ENCODE data around the gene MYOG.

Gene MYOG

DNA sequence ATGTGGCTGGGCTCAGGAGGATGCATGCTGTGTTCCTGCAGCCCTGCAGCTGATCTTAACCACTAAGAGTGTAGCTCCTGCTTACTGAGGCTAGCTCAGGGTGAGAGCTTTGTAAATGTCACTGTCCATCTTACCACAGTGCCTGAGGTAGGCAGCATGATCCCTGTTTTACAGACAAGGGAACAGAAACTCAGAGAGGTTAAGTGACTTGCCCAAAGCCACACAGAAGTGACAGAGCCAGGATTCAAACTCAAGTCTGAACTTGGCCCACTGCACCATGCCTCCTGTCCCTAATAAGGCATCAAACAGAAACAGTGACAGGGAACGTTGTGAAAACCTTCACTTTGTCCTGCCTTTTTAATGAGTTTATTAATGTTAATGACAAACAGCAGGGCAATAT lies 31.6 kb downstream of the MYOG start:
- TF ChIP-seq USF1 (IDR thresholded peaks at IDR 0.05) (no peak), NFIC (IDR thresholded peaks at IDR 0.05) (no peak), RAD21 (IDR thresholded peaks at IDR 0.05; ENCODE audit: low read depth) (no peak), MAX (IDR thresholded peaks at IDR 0.05) (no peak), REST (IDR thresholded peaks at IDR 0.05; ENCODE audit: low read depth) (no peak), YY1 (IDR thresholded peaks at IDR 0.05; ENCODE audit: low read depth) (no peak), EGR1 (IDR thresholded peaks at IDR 0.05) (no peak), CREB1 (IDR thresholded peaks at IDR 0.05; ENCODE audit: low read depth) (no peak), ZBTB7A (IDR thresholded peaks at IDR 0.05; ENCODE audit: low read depth) (no peak), CEBPB (IDR thresholded peaks at IDR 0.05) (no peak)

DNA sequence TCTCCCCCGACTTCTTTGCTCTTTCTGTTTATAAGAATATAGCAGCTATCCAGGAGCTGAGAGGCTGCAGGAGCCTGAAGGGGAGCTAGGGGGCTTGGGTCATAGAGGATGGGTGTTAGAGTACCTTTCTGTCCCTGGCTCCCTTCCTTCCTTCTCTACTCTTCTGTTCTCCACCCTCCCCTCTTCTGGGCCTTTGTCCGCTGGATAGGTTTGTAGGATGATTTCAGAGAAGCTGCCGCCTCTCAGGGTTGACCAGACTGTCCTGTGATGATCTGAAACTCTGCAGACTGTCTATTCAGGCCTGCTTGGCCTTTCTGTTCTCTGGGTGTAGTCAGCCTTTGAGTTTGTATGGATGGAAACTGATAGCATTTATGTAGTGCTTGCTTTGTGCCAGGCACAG lies 33.2 kb downstream of the MYOG start:
- TF ChIP-seq CREB1 (IDR thresholded peaks at IDR 0.05; ENCODE audit: low read depth) (no peak), REST (IDR thresholded peaks at IDR 0.05; ENCODE audit: low read depth) (no peak), EGR1 (IDR thresholded peaks at IDR 0.05) (no peak), TEAD4 (IDR thresholded peaks at IDR 0.05) (no peak), NFIC (IDR thresholded peaks at IDR 0.05) (no peak), CEBPB (IDR thresholded peaks at IDR 0.05) (no peak), MAX (IDR thresholded peaks at IDR 0.05) (no peak), RAD21 (IDR thresholded peaks at IDR 0.05; ENCODE audit: low read depth) (no peak), EP300 (IDR thresholded peaks at IDR 0.05; ENCODE audit: borderline replicate concordance) (no peak), USF1 (IDR thresholded peaks at IDR 0.05) (no peak)

DNA sequence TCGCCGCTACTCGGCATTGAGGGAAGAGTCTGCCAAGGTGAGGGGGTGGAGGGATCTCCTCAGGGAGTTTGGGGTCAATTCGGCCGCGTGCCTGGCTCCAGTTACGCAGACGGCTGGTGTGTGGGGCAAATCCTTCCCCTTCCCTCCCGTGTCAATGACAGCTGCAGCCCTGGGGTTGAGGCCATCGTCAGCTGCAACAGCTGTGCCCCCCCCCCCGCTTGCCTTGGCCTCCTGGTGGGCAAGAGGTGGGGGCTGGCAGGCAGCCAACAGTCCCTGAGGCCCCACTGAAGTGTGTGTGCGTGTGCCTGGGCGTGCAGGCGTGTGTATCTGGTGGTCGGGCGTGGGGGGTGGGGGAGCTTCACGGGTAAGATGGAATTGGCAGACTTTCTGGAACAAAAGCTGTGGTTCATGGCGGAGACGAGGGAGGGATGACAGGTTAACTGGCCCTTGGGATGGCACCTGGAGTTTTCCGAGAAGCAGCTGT lies 33.9 kb downstream of the MYOG start:
- TF ChIP-seq MAX (IDR thresholded peaks at IDR 0.05) = no peak
- no peak for TF ChIP-seq CEBPB (IDR thresholded peaks at IDR 0.05)
- no peak for TF ChIP-seq FOXM1 (IDR thresholded peaks at IDR 0.05; ENCODE audit: borderline replicate concordance, low read depth)
- TF ChIP-seq TCF12 (IDR thresholded peaks at IDR 0.05; ENCODE audit: low read depth) = no peak
- TF ChIP-seq TAF1 (IDR thresholded peaks at IDR 0.05; ENCODE audit: low read depth) = no peak
- no peak for TF ChIP-seq CREB1 (IDR thresholded peaks at IDR 0.05; ENCODE audit: low read depth)
- no peak for TF ChIP-seq RAD21 (IDR thresholded peaks at IDR 0.05; ENCODE audit: low read depth)
- no peak for TF ChIP-seq TEAD4 (IDR thresholded peaks at IDR 0.05)
- TF ChIP-seq ZBTB7A (IDR thresholded peaks at IDR 0.05; ENCODE audit: low read depth) = no peak

DNA sequence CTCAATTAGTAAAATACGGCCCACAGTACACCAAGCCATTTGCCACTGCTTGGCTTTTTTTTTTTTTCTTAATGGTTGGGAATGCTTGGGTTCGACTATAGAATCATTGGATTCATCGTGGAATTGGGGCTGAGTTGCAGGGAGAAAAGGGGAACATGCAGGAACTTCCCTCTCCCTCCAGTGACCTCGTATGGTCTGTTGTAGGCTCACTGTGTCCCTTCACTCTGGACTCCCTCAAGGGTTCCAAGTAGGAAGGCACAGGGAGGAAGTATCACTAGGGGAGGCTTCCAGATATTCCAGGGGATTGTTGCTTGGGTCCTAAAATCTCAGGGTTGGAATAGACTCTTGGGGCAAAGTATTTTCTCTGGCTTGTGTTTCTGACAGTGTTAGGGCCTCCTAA lies 35.0 kb downstream of the MYOG start:
- TF ChIP-seq TEAD4 (IDR thresholded peaks at IDR 0.05) (no peak), USF1 (IDR thresholded peaks at IDR 0.05) (no peak), ZBTB7A (IDR thresholded peaks at IDR 0.05; ENCODE audit: low read depth) (no peak), CREB1 (IDR thresholded peaks at IDR 0.05; ENCODE audit: low read depth) (no peak), EP300 (IDR thresholded peaks at IDR 0.05; ENCODE audit: borderline replicate concordance) (no peak), TCF12 (IDR thresholded peaks at IDR 0.05; ENCODE audit: low read depth) (no peak), REST (IDR thresholded peaks at IDR 0.05; ENCODE audit: low read depth) (no peak), YY1 (IDR thresholded peaks at IDR 0.05; ENCODE audit: low read depth) (no peak), MAX (IDR thresholded peaks at IDR 0.05) (no peak), CEBPB (IDR thresholded peaks at IDR 0.05) (no peak), FOXM1 (IDR thresholded peaks at IDR 0.05; ENCODE audit: borderline replicate concordance, low read depth) (no peak), NFIC (IDR thresholded peaks at IDR 0.05) (no peak), TAF1 (IDR thresholded peaks at IDR 0.05; ENCODE audit: low read depth) (no peak)

All from Ishikawa (cell line).